Right lung (tissue), 5 donors: ENCODE data around the gene NBAS. TPM values are rescaled to one million over a fixed set of nuclear protein-coding genes. Genes with fewer than 3 reads are reported as not detected.
"Not testable (repeated sequence)": the region's sequence is repeated elsewhere in the genome, so short reads cannot be mapped to it uniquely, and the experiment has no call there.

ENCODE experiments used
- DNase-seq, 2 donors: peaks; one replicate each; pipeline ENCODE4 v3.0.0-alpha.2; 2013
- polyA plus RNA-seq, 5 donors: library from polyadenylated mRNA; unstranded; fragments of 120-200 nt; gene quantifications; one replicate each; pipeline versions ENCODE4 v1.2.1 to v1.2.3, GENCODE V29; 2013; ENCODE audit warnings: inconsistent platforms in 1 of 5, low replicate concordance in 1 of 5; ENCODE audit not compliant: insufficient read length in 5 of 5, insufficient read depth in 1 of 5

NBAS gene
- polyA plus RNA-seq, 5 donors, result 42.6 to 50.2 (median 45.6) TPM

DNA sequence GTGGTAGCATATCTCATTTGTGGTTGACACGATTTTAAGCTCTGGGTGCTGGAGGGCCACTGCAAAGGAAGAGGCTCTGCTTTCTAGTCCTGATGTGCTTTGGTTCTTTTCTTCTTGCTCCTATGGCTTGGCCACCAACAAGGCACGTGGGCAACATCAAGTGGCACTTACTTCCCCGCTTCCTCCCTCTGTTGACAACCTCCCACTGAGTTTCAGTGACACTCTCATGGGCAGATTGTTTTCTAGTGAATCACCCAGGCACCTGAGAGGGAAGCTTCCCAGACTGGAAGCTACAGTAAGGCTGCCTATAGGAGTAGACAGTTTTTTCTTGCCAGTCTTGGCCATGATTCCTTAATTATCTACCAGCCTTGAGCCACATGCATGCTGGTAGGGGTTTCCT, 89.0 kb downstream of the NBAS start:
- DNase-seq, result no peak

DNA sequence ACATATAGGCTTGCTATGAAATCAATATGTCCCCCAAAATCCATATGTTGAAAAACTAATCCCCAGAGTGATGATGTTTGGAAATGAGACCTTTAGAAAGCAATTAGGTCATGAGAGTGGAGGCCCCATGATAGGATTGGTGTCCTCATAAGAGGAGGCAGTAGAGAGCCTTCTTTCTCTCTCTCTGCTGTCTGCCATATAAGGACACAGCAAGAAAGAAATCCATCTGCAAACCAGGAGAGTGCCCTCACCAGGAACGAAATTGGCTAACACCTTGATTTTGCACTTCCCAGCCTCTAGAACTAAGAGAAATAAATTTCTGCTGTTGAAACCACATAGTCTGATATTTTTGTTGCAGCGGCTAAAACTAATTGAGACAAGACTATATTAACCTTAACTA, 89.5 kb downstream of the NBAS start:
- no peak for DNase-seq

DNA sequence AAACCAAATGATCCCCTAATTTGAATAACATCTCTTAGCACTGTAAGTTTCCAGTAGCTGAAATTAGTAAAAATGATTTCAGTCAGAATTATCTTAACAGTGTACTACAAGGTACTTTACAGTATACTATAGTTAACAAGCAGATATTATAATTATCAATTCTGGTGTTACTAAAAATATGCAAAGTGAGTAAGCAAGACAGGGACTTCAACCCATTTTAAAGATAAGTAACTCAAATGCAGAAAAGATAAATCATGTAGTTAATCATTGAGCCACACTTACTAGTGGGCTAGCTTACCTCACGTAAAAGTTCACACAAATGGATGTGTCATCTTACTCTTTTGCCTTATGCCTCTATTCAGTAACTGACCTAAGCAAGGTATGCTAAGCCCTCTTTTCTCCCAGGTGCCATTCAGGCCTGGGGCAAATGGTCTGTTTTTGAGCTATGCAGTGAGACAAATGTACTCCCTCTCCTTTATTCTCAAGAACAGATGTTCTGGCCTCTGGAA, 101.0 kb downstream of the NBAS start:
- no peak for DNase-seq

DNA sequence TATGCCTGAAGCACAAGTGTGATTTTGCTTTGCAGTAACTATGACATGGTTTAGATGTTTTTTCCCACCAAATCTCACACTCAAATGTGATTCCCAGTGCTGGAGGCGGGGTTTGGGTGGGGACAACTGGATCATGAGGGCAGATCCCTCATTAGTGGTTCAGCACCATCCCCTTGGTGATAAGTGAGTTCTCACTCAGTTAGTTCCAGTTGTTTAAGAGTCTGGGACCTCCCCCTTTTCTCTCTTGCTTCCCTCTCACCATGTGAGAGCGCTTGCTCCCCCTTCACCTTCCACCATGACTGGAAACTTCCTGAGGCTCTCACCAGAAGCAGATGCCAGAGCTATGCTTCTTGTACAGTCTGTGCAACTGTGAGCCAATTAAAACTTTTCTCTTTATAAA, 102.9 kb downstream of the NBAS start:
- DNase-seq, result no peak

DNA sequence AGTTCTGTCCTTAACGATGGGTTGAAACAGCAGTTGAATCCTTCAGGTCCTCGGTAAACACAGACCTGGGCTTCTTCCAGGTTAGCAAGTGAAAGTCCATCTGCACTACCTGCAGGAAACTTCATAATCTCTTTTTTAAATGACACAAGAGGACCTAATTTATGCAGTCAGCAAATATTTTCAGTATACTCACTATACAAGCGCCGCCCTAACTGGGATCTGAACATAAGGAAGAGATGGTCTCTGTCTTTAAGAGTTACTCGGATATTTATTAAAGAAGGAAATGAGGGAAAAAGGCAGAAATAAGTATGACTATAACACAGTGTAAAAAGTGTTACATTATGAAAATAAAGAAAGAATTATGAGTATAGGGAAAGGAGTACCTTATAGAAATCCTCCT, 103.3 kb downstream of the NBAS start:
- DNase-seq, result no peak

DNA sequence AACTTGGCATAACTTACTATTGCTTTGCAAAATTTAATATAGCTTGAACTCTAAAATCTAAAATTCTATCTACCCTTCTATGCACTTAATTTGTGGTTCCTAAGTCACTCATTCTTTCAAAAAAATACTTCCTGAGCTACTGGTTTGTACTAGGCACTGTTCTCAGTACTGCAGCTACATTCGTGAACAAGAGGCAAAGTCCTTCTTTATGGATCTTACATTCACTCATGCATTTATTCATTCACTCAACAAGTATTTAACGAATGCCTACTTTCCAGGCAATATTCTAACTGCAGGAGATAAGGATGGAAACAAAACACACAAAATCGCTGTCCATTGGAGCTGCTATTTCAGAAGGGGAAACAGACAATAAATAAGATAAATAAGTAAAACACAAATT, 104.8 kb downstream of the NBAS start:
- no peak for DNase-seq

DNA sequence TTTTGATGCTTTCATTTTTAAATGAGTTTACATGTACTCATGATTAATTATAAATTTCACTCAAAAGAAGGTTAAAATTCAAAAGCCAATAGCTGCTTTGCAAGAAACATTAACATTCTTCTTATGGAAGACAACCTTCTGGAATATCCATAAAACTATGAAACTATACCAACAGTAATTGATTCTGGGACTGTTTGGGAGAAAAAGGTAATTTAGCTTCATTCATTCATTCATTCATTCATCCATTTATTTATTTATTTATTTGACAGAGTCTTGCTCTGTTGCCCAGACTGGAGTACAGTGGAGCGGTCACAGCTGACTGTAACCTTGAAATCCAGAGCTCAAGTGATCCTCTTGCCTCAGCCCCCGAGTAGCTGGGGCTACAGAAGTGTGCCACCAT, 110.3 kb downstream of the NBAS start:
- DNase-seq, result no peak

DNA sequence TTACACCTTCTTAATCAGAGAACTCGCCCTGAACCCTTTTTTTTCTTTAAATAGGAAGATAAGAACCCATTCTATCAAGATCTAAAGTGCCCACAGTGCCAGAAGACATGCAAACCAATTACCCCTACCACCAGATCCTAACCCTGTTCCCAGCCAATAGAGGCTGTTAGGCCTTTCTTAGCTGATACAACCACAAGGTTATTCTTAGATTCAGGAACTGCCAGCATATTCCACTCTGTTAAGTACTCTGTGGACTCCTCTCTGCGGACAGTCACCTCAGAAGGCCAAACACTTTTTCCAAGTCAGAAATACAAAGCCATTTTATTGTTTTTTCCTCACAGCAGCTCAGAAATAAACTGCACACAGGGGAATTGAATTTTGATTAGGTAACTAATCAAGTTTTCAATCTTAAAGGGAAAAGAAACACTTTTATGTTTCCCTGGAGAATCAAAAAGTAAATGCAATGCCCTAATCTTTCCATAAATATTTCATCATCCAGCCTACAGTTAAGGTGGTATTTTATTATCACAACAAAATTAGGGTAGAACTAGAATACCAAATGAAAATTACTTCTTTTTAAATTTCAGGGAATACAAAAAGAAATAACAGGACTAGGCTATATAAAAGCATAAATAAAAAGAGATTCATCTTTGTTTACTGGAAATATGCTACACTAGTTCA, 111.4 kb downstream of the NBAS start:
- no peak for DNase-seq

DNA sequence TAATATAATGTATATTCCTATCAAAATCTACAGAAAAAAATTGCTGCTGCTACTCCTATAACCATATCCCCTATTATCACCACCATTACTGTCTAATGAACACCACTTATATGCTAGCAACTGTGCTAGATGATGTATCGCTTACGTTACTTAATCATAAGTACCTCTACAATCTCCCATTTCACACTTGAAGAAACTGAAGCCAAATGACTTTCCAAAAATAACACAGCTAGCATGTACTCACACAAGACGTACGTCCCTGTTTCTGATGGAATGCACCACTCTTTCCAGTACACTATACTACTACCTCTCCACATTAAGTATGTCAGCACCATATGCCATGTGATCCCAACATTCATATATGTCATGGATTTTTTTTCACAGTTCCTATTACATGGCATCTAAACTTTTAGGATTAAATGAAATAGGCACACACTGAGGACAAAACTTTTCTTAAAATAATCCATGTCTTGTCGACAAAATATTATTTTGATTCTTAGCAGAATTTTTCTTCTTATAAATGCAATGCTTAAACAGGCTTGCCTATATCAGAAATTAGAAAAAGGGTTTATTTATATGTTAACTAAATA, 112.8 kb downstream of the NBAS start:
- DNase-seq, result no peak

DNA sequence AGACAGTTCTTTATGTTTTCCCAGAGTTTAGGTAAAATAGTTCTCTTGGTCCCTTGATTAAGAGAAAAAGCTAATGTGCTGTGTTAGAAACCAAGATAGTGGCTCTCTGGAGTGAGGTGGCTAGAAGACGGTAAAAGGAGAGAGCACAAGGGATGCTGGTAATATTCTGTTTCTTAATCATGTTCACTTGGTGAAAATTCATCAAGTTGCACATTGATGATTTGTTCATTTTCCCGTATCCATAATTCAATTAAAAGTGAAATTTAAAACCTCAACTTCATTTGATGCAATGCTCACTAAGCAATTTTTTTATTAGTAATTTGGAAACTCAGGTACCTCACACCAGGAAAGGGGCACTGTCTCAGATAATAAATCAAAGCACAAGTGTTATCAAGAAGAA, 113.8 kb downstream of the NBAS start:
- no peak for DNase-seq

DNA sequence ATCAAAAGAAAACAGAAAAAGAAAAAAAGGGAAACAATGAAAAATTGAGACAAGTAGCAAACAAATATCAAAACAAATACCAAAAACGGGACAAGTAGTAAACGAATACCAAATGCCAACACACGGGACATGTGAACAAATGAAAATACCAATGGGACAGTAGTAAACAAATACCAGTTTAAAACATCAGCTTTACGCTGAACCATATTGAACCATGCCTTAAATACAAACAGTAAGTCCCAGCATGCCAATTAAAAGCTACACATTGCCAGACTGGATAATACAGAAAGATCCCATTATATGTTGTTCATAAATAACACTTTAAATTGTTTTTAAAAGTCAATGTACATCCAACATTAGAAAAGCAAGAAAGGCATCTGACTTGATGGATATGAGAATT, 114.2 kb downstream of the NBAS start:
- no peak for DNase-seq

DNA sequence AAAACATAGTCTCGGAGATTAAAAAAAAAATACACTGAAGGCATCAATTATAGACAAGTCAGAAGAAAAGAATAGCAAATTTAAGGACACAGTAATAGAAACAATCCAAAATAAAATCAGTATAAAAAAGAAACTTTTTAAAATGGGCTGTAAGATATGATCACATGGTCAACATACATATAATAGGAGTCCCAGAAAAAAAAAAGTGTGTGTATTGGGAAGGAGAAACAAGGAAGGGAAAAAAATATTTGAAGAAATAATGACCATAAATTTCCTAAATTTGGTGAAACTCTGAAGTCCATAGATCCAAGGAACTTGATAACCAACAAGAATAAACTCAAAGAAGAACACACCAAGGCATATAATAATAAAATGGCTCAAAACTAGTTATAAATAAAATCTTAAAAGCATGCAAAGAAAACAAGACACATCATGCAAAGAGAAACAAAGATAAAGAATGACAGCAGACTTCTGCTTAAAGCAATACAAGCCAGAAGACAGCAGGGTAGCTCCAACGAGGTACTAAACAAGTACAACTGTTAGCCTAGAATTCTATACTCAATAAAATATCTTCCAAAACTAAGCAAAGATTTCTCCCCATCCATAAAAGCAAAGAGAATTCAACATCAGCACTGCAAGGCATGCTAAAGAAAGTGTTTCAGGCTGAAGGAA, 115.1 kb downstream of the NBAS start:
- no peak for DNase-seq

DNA sequence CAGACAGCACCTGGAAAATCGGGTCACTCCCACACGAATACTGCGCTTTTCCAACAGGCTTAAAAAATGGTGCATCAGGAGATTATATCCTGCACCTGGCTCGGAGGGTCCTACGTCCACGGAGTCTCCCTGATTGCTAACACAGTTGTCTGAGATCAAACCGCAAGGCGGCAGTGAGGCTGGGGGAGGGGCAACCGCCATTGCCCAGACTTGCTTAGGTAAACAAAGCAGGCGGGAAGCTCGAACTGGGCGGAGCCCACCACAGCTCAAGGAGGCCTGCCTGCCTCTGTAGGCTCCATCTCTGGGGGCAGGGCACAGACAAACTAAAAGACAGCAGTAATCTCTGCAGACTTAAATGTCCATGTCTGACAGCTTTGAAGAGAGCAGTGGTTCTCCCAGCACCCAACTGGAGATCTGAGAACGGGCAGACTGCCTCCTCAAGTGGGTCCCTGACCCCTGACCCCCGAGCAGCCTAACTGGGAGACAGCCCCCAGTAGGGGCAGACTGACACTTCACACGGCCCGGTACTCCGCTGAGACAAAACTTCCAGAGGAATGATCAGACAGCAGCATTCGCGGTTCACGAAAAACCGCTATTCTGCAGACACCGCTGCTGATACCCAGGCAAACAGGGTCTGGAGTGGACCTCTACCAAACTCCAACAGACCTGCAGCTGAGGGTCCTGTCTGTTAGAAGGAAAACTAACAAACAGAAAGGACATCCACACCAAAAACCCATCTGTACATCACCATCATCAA, 121.2 kb downstream of the NBAS start:
- not testable (repeated sequence) for DNase-seq

DNA sequence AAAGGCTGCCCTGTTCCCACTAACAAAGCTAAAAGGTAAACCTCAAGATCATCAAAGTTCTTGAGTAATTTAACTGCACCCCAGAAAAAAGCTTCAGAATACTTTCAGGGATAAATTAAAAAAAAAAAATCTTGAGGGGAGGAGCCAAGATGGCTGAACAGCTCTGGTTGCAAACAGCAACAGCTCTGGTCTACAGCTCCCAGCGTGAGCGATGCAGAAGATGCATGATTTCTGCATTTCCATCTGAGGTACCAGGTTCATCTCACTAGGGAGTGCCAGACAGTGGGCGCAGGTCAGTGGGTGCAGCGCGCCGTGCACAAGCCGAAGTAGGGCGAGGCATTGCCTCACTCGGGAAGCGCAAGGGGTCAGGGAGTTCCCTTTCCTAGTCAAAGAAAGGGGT, 121.8 kb downstream of the NBAS start:
- not testable (repeated sequence) for DNase-seq

DNA sequence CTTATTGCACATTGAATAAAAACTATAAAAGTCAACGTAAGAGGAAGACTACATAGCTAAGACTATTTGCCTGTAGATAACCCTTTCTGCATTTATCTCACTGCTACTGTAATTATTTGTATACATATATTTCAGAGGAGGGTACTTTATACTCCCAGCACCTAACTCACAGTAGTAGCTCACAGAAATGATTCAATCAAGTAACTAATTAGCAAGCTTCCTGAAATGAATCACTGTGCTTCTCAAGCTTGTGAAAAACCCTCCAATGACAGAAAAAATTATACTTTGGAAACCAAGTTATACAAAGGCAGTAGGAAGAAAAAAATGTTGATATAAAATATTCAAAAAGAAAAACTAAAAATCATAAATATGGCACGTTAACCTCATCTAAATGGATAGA, 124.9 kb downstream of the NBAS start:
- DNase-seq, result no peak

DNA sequence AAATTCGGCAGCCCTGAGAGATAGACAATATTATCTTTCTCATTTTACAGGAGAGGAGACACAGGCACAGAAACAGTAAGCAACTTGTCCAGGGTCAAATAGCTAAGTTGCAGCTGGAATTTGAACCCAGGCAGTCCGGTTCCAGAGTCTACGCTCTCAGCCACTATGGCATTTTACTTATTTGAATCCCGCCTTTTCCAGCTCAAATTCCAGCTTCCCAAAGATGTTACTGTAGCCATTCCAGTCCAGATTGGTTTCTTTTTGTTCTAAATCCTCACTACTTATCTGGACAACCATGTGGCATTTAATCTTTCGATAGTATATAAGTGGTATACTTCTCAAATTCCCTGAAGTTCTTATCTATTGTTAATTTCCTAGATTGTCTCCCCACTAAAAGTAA, 125.7 kb downstream of the NBAS start:
- DNase-seq, result no peak

DNA sequence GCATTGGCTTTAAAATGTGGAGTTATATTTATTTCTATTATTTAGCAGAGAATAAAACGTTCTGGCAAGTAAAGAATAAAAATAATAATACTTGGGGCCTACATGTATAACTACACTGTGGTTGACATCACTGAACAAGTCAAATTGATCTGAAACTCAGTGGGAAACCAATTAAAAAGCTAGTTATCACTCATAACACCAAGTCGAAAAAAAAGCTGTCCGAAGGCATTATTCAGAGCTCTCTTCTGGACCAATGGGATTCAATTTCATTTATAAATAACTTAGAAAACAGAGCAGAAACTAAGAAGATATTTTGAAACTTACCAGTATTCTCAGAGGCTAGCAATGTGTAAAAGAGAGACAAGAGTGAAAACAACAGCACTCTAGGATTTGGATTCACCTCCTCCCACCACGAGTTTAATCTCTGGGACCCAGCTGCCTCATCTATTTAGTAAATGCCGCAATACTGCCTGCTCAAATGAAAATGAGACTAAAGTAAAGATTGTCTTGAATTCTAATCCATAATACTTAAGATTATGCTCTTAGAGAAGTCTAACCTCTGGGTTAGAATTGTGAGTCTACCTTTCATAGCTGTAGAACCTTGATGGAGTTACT, 128.4 kb downstream of the NBAS start:
- DNase-seq, result no peak

DNA sequence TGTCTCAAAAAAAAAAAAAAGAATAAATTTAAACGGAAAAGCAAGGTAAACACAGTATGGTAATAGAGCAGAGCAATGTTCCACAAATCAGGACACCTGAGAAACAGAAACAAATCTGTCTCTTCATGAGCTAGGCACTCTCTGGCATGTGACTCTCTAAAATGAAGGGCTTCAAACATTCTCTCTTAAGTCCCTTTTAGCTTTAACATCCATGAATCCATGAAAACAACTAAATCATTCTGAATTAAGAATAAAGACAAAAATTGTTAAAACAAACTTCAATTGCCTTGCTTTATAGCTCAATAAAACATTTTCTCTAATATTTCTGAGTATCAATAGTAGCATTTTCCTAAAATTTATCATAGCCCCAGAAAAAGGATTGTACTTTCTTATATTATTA, 132.1 kb downstream of the NBAS start:
- DNase-seq, result no peak

DNA sequence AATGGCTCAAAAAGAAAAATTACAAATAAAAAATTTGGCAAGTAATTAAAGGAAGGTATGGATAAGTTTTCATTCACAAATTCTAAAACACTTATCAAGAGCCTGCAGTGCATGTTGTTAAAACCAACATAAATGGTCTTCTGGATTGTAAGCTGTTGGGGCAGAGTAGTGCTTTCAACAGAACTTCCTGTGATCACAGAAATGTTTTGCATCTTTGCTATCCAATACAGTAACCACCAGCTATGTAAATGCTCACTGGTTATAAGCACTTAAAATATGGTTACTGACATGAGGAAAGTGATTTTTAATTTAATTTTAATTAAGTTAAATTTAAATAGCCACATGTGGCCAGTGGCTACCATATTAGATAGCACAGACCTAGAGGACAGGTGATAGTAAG, 133.1 kb downstream of the NBAS start:
- no peak for DNase-seq

DNA sequence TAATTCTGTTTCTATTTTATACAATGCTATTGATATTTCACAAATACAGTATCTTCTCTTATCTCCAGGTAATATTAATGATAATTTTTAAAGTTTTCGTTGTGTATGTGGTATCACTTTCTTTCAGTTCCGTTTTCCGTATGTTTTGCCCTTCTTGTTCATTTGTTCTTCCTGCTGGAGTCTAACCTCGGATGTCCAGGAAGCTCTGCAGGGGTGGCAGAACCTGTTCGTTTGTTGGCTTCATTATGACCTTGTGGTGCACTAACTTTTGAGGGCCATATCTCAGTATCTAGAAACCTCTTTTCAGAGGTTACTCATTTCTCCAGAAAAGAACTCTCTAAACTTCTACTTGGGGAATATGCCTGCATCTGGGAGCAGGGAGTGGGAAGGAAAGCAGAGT, 134.5 kb downstream of the NBAS start:
- no peak for DNase-seq

DNA sequence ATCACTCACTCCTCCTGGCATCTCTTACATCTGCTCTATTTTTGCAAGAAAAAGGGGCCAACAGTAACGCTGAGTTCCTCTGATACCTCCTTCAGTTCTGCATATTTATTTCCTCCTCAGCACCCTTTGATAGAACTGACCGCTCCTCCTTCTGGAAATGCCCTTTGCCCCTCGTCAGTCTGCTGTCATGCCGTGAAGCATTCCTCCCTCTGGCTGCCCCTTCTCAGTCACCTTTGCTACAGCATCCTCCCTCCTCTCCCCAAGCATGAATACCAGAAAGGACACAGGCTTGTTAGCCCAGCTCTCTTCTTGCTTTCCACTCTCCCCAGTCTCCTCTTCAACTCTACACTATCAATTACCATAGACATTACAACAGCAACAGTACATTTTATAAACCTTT, 135.4 kb downstream of the NBAS start:
- no peak for DNase-seq

DNA sequence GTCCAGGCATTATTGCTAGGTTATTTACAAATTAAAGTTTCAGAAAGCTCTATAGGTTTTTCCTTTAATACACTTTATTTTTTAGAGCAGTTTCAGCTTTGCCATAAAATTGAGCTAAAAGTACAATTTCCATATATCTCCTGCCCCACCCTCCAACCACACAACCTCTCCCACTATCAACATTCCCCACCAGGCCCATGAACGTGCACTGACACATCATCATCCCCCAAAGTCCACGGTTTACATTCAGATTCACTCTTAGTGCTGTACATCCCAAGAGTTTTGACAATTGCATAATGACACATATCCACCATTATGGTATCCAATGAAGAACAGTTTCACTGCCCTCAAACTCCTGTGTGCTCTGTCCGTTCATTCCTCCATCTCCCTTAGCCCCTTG, 139.4 kb downstream of the NBAS start:
- no peak for DNase-seq
